GM19467 (cell line): Measurements from ENCODE around the gene NBPF1.
"Not testable (repeated sequence)": the region's sequence is repeated elsewhere in the genome, so short reads cannot be mapped to it uniquely, and the experiment has no call there.

Experiments used
- ATAC-seq: cut with Tn5 transposase; IDR thresholded peaks from one replicate; pipeline ENCODE4 v1.9.1; 2021; ENCODE audit warnings: mild to moderate bottlenecking, moderate library complexity; ENCODE audit not compliant: unreplicated experiment

The NBPF1 gene

DNA sequence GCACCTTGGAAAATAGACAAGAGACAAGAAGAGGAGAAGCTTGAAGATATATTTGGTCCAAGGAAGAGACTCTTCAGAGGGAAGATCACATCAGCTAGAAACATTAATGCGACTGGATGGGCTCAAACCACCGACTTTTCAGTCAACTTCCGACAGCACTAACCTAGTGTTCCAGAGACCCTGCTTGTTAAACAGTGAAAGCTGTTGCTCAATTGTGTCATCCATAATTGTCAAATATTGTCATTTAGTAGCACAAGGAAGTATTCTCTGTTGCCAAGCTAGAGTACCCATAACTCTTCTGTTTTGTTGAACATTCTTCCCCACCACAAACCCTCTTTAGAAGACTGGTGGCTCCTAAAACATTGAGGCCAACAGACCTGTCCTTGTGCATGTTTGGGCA lies 56.3 kb downstream of the NBPF1 start:
- ATAC-seq = not testable (repeated sequence)

DNA sequence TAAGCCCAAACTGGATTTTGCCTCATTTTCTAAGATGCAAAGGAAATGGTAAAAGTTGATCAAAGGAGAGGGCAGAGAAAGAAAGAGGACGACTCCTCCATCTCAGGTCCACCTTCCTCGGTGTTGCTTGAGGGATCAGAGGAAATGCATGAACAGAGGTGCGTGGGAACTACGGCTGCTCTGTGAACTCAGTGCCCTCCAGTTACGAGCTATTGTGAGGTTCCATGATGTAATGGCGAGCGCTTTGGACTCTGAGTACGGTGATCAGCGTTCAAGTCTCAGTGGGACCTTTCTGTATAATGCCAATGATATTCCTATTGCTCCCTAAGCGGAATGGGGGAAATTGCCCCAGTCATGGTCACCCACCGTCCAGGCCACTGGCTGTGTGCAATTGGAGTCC lies 60.1 kb downstream of the NBPF1 start:
- ATAC-seq = not testable (repeated sequence)

DNA sequence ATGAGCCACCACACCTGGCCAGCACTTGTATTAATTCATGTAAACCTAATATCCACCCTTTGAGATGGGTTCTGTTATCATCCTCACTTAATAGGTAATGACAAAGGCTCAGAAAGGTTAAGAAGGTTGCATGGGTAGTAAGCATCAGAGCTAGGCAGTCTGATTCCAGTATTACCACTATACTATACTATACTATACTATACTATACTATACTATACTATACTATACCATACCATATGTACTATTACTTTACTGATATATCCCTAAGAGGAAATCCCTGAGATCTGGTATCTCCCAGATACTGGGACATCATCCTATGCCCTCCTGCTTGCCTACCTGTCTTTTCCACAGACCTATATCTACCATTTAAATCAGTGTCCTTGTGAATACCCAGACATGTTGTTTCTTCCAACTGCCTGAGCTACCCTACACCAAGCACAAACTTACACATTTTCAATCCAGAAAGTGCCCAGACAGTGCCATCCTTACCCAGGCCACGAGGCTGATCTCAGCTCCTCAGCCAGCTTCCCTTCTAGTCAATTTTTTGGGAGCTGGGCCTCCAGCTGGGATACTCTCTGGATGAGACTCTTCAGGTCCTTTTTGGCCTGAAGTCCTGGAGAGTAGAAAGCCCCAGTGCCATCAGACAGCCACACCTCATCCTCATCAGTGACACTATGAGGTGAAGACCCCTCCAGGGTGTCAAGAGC lies 63.0 kb downstream of the NBPF1 start:
- ATAC-seq = not testable (repeated sequence)

DNA sequence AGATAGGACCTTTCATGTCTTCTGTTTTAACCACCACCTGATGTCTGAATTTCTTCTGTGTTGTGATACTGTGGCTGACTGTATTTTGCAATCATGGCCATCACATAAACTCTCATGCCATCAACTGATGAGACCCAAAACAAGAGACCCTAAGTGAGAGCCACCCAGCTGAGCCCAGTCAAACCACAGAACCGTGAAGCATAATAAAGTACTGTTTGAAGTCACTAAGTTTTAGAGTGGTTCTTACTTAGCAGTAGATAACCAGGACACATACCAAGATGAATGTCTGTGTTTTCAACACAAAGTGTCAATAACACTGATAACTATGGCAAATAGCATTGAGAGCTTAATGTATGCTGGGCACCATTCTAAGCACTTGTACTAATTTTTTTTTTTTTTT lies 63.8 kb downstream of the NBPF1 start:
- not testable (repeated sequence) for ATAC-seq

DNA sequence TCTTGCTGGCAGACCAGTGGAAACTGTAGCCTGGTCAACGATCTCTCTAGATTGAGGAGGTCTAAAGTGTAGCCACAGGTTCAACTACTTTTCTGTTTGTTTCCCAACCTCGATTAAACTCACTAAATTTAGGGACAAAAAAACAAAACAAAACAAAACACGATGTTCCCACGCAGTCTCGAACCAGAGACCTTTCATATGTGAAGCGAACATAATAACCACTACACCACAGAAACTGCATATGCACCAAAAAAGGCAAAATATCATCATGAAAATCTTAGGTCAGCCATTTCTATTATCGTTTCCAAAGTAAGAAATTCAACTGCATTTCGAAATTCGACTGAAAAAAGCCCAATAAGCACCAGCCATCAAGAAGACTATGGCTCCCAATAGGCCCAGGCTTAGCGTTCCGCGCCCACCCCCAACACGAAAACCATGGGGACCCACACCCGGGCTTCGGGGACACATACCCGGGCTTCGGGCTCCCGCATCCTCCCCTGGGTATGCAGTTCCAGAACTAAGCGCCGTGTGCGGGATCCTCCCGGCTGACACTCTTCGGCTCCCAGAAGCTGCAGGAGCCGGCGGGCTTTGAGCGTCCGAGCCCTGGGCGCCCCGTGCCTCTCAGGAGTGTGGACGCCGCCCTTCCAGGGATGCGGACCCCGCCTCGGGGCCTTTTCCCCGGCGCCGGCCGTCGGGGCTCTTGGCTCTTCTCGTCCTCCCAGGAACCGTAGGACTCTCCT lies 65.7 kb downstream of the NBPF1 start:
- ATAC-seq = not testable (repeated sequence)

DNA sequence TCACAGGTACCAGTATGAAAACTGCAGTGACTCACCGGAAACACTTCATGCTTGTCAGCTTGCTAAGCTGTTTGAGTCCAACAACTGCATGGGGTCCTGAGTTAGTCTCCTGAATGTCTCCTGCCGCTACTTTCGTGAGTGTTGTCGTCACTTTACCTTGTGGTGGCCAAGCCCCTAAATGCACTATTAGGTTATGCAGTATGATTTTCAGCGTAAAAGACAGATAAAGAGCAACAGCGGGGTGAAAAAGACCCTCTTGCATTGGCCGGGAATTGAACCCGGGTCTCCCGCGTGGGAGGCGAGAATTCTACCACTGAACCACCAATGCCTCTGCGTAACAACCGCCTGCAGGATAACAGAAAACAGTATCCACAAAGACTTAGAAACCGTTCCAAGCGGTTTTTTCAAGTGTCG lies 67.7 kb downstream of the NBPF1 start:
- not testable (repeated sequence) for ATAC-seq

DNA sequence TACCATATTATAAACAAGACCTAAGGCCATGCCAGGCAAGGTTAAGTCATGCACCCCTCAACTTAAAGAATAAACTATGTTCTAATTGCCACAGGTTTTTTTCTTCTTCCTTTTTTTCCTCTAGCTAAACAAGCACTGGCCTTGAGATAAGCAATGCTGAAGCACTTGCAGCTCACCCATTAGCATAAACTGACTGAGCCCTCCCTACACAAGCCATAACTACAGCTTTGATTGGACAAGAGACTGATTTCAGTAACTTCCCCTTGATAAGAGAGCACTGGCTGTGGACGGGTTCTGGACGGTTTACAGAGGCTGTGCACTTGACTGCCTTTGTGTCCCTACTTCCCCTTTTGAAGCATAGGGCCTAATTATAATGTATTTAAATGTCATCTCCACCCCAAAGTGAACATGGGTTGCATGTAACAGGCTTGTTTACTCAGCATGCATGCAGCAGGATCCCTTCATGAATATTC lies 72.9 kb downstream of the NBPF1 start:
- ATAC-seq = not testable (repeated sequence)

DNA sequence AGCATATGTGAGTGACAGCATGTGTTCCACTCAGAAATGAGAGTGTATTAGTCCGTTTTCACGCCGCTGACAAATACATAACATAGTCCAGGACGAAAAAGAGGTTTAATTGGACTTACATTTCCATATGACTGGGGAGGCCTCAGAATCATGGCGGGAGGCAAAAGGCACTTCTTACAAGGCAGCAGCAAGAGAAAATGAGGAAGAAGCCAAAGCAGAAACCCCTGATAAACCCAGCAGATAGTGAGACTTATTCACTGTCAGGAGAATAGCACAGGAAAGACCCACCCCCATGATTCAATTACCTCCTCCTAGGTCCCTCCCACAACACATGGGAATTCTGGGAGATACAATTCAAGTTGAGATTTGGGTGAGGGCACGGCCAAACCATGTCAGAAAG lies 75.8 kb downstream of the NBPF1 start:
- ATAC-seq = not testable (repeated sequence)

DNA sequence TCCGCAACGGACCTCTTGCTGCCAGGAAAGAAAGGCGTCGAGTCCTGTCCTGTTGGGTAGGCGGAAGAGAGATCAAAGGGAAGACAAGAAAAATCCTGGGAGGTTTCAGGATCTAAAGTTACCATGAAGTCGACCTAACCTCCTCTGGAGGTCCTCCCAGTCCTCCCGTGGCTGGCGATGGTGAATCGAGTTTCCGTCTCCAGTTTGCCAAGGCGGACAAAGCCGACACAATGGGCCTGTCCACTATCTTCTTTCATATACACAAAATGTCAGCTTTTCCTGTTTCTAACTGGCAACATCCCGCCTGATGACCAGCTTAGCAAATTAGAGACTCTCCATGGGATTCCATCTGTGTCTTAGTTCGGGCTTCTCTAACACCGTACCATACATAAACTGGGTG lies 76.6 kb downstream of the NBPF1 start:
- ATAC-seq = not testable (repeated sequence)

DNA sequence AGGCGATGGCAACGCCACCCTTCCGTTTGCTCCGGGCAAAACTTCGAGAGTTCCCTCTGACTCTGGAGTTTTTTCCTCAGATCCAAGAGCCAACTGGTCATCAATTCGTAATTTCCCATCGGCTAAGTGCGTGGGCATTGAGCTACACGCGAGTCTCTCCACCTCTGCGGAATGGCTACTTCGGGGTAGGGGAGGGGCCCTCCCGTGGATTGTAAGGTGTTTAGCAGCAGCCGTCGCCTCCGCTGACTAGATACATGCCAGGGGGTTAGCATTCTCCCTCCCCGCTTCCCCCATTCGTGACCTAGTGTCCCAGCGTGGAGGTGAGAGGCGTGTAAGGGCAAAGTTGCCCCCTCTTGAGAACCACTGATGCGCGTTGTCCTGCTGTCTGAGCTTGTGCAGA lies 77.5 kb downstream of the NBPF1 start:
- ATAC-seq = not testable (repeated sequence)

DNA sequence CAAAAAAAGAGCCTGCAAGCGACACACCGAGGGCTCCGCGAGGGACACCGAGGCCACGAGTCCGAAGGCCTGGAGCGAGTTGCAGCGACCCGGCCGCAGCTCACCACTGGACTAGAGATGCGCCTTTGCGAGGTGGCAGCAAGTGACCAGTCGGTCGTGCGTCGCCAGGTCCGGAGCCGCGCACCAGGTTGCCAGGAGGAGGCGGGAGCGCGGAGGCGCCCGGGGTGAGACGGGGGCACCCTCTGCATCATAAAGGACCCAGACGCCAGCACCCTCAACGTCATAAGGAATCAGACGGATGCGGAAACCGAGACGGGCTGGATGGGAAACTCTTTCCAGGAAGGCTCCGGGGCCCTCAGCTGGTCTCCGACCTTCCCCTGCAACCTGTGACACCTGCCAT lies 77.9 kb downstream of the NBPF1 start:
- ATAC-seq = not testable (repeated sequence)

DNA sequence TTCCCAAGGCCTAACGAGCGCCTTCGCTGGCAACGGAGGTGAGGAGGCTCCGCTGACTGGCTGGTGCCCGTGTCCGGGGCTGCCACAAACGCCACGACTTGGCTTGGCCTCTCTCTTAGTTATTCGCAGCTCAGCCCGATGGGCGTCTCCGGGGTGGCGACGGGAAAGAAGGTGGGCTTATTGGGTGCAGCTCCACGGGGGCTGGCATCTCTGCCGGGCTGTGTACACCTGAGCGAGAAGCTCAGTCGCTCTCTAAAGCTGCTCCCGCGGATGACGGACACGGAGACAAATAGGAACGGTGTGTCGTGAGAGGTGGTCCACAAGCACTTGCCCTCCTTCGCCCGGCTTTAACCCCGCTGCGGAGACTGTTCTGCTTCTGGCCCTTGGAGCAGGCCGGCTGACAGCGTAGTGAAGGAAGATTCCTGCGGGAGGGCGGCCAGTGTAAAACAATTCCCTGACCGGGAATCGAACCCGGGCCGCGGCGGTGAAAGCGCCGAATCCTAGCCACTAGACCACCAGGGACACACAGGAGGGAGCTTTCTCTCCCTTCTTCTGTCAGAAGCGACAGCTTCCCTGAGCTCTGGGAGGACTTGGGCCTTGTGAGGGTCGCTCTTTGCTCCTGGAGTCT lies 78.4 kb downstream of the NBPF1 start:
- ATAC-seq = not testable (repeated sequence)

DNA sequence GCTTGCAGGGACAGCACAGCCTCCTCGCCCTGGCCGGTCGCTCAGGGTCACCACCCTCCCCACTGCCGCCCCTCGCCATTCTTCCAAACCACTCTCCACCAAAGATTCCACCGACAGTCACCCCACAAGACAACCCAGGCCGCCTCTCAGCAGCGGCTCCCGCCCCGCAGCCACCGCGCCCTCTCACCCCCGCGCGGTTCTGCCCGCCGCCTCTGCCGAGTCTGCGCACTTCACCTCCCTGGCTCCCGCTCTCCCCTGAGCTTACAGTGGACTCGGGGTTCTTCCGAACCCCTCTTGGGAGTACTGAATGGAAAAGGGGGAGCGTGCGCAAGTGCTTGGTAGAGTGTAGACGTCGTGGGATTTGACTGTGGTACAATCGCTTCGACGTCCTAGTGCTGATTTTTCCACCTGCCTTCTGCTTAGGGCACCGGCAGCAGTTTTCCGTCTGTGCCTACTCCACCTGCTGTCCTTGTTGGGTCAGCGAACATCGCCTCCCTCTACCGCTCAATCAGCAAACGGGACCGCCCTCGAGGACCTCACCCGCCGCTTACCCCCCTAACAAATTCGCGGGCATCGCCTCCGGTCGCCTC lies 79.0 kb downstream of the NBPF1 start:
- ATAC-seq = not testable (repeated sequence)

DNA sequence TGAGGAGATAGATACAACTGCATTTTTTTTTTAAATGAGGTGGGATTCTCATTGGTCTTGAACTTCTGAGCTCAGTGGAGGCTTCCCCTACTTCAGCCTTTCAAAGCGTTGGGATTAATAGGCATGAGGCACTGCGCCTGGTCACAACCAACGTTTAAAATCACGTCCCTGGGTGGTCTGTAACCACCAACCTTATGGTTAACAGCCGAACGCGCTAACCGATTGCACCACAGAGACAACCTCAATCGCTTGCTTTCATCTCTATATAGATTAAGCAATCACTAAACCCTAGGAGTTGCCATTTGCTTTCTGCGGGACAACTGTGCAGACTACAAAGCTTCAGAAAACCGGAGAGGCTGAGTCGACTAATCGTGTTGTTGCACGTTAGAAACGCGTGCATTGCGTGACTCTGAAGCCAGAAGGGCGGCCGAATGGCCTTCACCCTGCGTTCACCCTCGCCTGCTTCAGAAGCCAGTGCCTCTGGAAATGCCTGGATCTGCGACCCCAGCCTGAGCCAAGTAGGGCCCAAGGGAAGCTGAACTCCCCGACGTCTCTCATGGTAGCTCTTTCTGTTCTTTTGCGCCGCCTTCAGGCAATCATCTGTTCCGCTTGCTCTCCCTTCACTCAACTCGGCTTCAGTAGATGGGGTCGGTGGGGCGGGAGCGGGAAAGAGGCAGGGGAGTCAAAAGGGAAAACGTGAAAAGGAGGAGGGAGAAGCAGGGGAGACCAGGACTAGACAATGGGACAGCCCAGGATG lies 81.0 kb downstream of the NBPF1 start:
- ATAC-seq = not testable (repeated sequence)

DNA sequence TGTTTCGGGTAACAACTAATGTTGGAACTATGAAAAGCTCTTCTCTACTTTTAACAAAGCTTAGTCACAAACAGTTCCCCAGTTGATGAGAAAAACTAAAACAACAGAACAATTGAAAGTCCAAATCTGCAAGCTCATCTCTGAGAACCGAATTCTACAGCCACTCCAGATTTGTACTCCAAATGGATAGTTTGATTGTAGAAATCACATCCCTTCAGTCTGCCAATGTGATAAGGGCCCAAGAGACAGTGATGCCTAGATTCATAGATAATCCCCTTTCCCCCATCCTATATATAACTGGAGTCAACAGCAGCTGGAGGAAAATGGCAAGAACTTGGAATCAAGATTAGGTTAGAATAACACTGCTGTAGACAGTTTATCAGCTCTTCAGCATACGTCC lies 85.0 kb downstream of the NBPF1 start:
- ATAC-seq = not testable (repeated sequence)

DNA sequence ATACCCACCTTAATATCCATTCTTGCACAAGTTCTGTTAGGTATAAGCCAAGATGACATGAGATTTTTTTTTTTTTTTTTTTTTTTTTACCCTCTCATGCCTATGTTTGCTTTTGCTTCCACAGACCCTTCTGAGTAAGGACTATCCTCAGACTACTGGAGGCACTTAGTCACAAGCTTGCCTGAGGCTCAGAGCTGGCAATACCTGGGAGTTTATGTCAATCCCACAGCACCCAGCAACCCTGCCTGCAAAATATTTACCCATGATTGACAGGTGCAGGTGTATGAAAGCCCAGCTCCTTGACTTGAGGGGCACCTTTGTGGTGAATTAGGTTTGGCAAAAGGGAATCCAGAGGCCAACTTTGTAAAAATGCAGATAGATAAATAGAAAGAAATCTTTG lies 87.6 kb downstream of the NBPF1 start:
- ATAC-seq = not testable (repeated sequence)

DNA sequence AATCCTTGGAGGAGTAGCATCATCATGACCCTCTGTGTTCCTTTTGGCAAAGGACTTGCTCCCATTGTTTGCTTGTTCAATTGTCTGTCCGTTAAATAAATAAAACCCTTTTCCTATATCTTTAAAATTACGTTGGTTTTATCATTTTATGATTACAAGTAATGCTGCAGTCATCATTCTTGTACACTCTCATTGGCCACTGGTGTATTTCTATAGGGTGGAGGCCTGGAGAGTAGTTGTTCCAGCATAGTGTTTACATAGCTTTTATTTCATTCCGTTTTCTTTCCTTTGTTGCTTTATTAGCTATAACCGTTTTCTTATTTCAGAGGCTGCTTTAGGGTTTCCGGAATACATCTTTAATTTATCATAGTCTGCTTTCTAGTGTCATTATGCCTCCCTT lies 91.7 kb downstream of the NBPF1 start:
- not testable (repeated sequence) for ATAC-seq

DNA sequence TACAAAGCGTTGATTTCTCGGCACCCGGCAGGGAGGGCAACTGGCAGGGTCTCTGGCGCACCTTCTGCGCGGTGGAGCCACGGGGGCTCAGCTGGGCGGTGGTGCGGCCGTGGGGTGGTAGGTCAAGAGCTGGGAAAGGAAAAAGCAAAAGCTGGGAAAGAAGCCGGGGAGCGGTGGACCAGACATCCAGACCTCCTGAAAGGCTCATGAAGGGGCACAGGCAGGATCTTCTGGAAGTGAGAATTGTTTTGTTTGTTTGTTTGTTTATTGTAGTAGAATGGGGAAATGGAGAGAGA lies 92.1 kb downstream of the NBPF1 start:
- no peak for ATAC-seq

DNA sequence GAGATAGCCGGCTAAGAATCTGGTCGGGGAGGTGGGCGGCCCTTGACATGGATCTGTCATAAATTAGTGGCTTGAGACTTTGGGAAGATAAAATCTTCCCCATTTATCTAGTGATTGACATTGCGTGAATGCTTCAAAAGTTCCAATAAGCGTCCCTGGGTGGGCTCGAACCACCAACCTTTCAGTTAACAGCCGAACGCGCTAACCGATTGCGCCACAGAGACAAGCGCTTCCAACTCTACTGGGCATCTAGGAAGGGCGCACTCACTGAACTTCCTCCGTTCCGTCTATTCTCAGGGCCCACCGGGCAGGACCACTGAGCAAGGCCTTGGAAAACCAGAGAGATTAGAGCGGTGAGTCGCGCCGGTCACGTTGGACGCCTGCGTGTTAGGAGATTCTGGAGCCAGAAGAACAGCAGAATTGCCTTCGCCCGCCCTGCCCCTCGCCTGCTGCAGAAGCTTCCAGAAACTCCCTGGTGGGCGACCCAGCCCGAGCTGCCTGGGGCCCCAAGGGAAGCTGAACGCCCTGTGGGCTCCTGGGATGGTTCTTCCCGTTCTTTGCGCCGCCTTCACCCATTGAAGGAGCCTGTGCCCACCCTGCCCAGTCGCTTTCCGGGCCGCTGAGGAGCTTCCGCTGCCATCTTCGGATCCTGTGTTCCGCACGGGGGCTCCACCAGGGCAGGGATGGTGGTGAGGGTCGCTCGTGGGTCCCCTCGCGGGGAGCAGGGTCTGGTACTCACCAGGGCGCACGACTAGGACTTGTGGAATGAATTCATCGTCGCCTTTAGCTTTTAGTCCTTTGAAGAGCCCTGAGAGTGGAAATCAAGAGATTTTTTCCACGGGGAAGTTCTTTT lies 92.7 kb downstream of the NBPF1 start:
- not testable (repeated sequence) for ATAC-seq
